DMS 273 (cell line): ENCODE measurements around the gene ANK3.

Experiments
- DNase-seq: peaks from one replicate; lab custom pipeline; 2025; ENCODE audit not compliant: unreplicated experiment; lab: John Stamatoyannopoulos, UW

The ANK3 gene

DNA sequence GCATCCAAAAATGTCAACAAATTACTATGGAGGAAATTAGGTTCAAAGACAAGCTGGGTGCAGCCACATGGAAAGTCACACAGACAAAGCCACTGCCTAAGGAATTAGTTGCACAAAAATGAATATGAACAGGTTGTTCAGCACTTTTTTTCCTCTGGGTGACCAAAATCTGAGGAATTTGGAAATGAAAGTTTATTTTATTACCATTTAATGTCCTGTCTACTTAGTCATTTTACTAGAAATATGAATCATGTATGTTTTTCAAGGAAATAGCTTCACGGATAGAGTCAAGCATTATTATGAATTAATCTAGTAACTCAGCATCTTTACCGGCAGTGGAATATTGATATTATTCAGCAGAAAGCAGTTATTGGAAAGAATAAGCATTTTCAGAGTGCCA, 106.3 kb downstream of the ANK3 start:
- DNase-seq, result no peak

DNA sequence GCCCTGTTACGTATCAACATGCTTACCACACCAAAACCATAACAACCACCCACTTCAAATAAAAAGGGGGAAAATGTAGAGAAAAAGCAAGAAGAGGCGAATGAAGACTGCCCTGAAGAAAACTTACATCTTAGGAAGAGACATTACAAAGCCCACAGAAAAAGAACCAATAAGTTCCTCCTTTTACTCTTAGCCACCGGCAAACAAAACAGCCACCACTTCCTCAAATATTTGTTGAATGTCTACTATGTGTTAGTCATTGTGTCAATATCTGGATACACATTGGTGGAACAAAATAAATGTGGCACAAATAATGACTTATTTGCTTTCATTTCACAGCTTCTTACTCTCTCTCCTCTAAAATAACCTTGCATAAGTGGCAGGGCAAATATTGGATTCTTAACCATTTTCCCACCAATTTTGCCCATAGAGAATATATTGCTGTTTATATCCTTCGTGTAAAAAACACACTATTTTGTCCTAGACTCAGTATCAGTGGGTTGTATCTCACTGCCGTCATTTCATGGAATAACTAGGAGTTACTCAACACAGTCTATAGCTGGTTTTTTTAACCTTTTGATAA, 106.8 kb downstream of the ANK3 start:
- no peak for DNase-seq

DNA sequence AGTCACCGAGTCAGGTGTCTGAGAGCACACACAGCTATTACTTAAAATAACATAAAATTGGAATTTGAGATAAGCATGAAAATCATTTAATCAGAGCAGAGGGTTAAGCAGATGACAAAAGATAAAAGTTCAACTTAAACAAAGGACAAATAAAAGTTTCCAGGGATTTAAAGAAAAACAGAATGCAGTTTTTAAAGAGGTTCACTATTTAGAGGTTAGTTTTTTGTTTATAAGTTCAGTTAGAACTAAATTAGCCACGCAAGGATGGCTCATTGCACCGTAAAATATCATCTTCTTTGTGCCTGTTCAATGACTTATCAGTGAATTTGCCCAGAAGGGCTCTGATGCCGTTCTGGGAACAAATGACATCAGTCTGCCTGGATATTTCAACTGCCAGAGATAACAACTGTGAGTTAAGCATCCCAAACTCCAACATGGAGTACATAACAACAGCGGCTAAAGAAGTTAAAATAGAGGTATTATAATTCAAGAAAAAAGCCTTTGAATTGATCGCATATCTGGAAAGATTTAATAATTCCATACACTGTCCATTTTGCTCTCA, 107.8 kb downstream of the ANK3 start:
- no peak for DNase-seq

- no peak for DNase-seq
Observed at GRCh38 chr10:60281331-60281730, 108.3 kb downstream of the ANK3 start.

GRCh38 chr10:60280475-60280874, 109.2 kb downstream of the ANK3 start:
- DNase-seq, result no peak

DNA sequence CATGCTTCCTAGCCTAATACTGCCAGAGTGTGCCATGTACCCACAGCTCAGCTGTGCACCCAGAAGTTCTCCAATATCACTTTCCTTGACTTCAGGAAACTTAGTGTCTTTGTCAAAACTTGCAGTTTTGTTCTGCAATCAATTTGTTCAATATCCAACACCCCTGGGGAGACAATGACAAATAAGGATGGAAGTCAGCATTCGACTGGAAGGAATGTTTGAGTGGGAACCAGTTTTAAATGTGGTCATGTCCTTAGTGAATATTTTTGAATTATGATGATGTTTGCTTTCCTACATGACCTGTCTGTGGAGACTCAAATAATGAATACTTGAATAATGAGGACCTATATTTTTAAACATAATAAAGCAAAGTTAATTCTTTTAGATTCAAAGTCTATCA, 112.0 kb downstream of the ANK3 start:
- no peak for DNase-seq

- DNase-seq, result no peak
Observed at GRCh38 chr10:60276232-60276631, 113.4 kb downstream of the ANK3 start.

GRCh38 chr10:60271319-60272040, 118.2 kb downstream of the ANK3 start:
- no peak for DNase-seq

- DNase-seq, result no peak
Observed at GRCh38 chr10:60270426-60270825, 119.2 kb downstream of the ANK3 start.

GRCh38 chr10:60267802-60268201, 121.9 kb downstream of the ANK3 start:
- no peak for DNase-seq

DNA sequence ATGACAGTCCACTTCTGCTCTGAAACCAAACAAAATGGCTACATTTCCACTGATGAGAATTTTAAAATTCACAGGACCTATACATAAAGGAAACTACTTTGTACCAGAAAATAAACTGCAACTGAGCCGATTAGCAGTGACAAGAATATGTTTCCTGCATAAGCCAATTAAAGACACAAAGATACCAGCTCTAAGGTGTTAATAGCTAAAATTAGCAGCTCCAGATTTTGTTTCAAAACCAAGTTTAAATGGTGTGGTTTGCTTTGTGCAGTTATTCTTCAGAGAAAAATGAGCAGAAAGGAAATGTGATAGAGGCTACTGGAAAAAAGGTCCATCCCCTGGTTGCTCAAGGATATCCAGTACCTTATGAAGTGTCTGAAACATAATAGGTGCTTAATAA, 123.2 kb downstream of the ANK3 start:
- DNase-seq, result no peak

GRCh38 chr10:60262647-60263126, 127.0 kb downstream of the ANK3 start:
- no peak for DNase-seq

- no peak for DNase-seq
Observed at GRCh38 chr10:60260321-60260720, 129.4 kb downstream of the ANK3 start.

GRCh38 chr10:60258429-60258797, 131.3 kb downstream of the ANK3 start:
- DNase-seq, result no peak

DNA sequence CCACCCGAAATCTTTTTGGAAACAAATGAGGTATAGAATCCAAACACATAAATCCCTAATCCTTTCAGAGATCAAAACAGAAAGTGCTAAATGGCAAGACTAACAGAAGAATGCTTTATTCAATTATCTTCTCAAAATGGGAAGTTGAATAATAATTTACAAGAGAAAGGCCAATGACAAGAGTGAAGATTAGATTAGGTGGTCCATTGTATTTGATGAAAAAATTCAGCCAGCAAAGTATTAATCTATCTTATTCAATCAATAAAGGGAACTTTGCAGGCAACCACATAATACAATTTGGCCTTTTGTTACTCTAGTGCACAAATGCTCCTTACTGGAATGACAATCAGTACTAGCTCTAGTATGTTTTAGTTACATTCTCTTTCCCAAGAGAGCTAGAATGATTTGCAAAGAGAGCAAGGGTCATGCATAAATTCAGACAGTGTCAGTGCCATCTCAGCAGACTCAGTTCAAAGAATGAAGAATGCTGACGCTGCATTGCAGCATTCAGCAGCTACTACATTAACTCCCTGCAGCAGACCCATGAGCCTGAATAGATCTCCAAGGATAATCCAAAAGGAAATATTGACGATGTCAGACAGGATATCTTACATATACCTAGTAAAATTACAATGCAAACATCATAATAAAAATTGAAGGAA, 131.8 kb downstream of the ANK3 start:
- no peak for DNase-seq

DNA sequence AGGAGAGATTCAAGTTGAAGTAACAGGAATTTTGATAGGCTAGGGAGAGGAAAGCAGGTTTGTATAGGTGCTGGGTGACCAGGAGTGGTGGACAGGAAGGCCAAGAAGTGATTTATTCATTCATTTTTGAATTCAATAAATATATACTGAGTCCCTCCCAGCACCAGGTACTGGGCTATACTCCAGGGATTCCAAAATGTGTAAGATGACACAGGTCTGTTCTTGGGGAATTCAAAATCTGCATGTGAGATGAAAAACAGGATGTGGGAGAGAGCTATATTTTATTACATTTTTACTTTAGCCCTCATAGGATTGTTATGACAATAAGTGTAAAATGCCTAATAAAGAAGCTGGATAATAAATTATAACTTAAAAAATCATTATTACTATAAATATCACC, 134.9 kb downstream of the ANK3 start:
- no peak for DNase-seq

- no peak for DNase-seq
Observed at GRCh38 chr10:60253484-60253883, 136.2 kb downstream of the ANK3 start.

GRCh38 chr10:60252688-60253087, 137.0 kb downstream of the ANK3 start:
- DNase-seq, result no peak

GRCh38 chr10:60246382-60246781, 143.3 kb downstream of the ANK3 start:
- DNase-seq, result no peak

GRCh38 chr10:60239228-60239627, 150.4 kb downstream of the ANK3 start:
- no peak for DNase-seq

DNA sequence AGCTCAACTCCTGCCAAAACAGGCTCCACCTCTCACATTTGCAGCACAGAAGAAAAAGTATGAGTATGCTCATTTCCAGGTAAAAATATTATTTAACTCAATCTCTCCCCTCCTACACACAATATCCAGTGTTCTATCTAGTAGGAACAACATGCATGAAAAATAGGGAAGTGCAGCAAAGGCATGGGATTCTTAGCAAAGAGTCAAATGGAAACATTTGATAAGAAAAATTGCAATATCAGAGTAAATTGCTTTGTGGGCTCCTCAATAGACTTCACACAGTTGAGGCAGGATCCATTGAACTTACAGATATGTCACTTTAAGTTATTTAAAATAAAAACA, 150.9 kb downstream of the ANK3 start:
- DNase-seq, result no peak
